HFFc6 (cell line): ENCODE measurements around the gene RILPL2. TPM values are rescaled to one million over a fixed set of nuclear protein-coding genes. Genes with fewer than 3 reads are reported as not detected.
A peak's percentile ranks its signal among the peaks of the same experiment; 100 is the strongest.
"Not testable (repeated sequence)": the region's sequence is repeated elsewhere in the genome, so short reads cannot be mapped to it uniquely, and the experiment has no call there.

Source experiments
- DNase-seq: peaks from one replicate; pipeline ENCODE4 v3.0.0-alpha.2; 2018
- H3K27ac Mint-ChIP-seq: 2 replicates; pipeline ENCODE4 v1.8.0; 2020; ENCODE audit warnings: mild to moderate bottlenecking, mixed read lengths
- H3K27me3 Mint-ChIP-seq: 2 replicates; pipeline ENCODE4 v1.8.0; 2021; ENCODE audit warnings: mild to moderate bottlenecking, moderate library complexity, mixed read lengths; ENCODE audit not compliant: insufficient read depth
- H3K36me3 Mint-ChIP-seq: 2 replicates; pipeline ENCODE4 v1.8.0; 2021; ENCODE audit warnings: low read depth, mixed read lengths
- H3K4me1 Mint-ChIP-seq: 2 replicates; pipeline ENCODE4 v1.8.0; 2020; ENCODE audit warnings: low read depth, mixed read lengths
- H3K4me3 Mint-ChIP-seq: 2 replicates; pipeline ENCODE4 v1.8.0; 2020; ENCODE audit warnings: mild to moderate bottlenecking, moderate library complexity, mixed read lengths
- H3K9me3 Mint-ChIP-seq: 2 replicates; pipeline ENCODE4 v1.8.0; 2020; ENCODE audit warnings: mild to moderate bottlenecking, mixed read lengths
- CTCF ChIP-seq: fragments of 200-600 bp; sonication (generic); IDR thresholded peaks from 2 replicates; pipeline ENCODE4 v1.5.0; 2021; ENCODE audit warnings: antibody characterized with exemption, mild to moderate bottlenecking
- total RNA-seq, 6 experiments: library from RNA; stranded (reverse); fragmentation: NEBNext Ultra II Directional; extraction: Animal tissue kit (Norgen Biotek cat#: 25700); gene quantifications; 2 replicates in 1 of 6; 3 replicates in 5 of 6; pipeline ENCODE4 v1.2.3, GENCODE V29; 2021

RILPL2 gene
- total RNA-seq, 6 experiments from 2014 or later, result 4.4 to 6.0 (median 5.5) TPM

DNA sequence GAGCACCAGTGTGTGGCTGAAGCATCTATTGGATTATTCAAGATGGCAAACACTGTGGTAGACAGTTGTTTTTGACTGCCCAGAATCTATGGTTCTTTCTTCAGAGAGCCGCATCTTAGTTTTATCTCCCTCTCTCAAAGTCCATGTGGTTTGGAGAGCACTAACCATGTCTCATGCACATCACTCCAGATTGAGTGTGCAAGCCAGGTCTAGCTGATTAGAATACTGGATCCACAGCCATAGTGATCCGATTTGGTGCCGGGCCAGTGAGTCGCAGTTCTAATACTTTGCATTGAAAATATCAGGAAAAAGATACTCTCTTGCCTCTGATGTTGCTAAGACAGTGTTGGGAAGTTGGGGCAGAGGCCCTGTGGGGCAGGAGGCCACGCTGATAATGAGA, 67.3 kb downstream of the RILPL2 start:
- Mint-ChIP-seq H3K36me3 (no peaks in the 10 kb centered on the region), H3K4me1 (peaks cover 10% of the 10 kb centered on the region), H3K27ac (no peak overlapping the region), H3K9me3 (no peaks in the 10 kb centered on the region), H3K4me3 (no peak overlapping the region), H3K27me3 (peaks cover 1% of the 10 kb centered on the region; the same call in 1 of the 2 replicates)
- no peak for DNase-seq
- TF ChIP-seq CTCF, result no peak

GRCh38 chr12:123368431-123368830, 68.1 kb downstream of the RILPL2 start:
- peaks cover 13% of the 10 kb centered on the region for H3K4me1 Mint-ChIP-seq
- not testable (repeated sequence) for DNase-seq, H3K4me3 Mint-ChIP-seq, H3K27me3 Mint-ChIP-seq, H3K9me3 Mint-ChIP-seq, H3K27ac Mint-ChIP-seq, H3K36me3 Mint-ChIP-seq

DNA sequence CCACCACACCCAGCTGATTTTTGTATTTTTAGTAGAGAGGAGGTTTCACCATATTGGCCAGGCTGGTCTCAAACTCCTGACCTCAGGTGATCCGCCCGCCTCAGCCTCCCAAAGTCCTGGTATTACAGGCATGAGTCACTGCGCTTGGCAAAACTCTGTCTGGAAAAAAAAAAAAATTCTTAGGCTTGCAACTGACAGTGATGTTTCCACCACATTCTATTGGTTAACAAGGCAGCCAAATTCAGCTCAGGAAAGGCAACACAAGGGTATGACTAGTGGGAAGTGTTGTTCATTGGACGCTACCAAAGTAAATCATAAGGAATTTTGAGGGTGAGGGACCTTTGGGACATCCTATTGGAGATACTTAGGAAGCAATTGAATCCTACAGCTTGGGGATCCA, 69.0 kb downstream of the RILPL2 start:
- Mint-ChIP-seq H3K4me3 (no peak overlapping the region), H3K9me3 (no peaks in the 10 kb centered on the region), H3K27ac (peak overlapping the region; percentile 11; the same call in 1 of the 2 replicates), H3K4me1 (peaks cover 21% of the 10 kb centered on the region), H3K36me3 (peaks cover 5% of the 10 kb centered on the region; the same call in 1 of the 2 replicates), H3K27me3 (peaks cover 1% of the 10 kb centered on the region)
- no peak for TF ChIP-seq CTCF
- no peak for DNase-seq

Other genes starting within 250 kb of the RILPL2 start
- 10 to 100 TPM; 20.7 to 28.6 (median 24.4) TPM for gene MPHOSPH9, start 203.5 kb downstream of the RILPL2 start, total RNA-seq
- 1 to 10 TPM; 7.8 to 9.1 (median 8.8) TPM for gene MTRFR, start 203.2 kb downstream of the RILPL2 start, total RNA-seq
- 100 to 1,000 TPM; 325 to 389 (median 363) TPM for gene CDK2AP1, start 164.8 kb downstream of the RILPL2 start, total RNA-seq
- gene SBNO1, start 71.8 kb downstream of the RILPL2 start, total RNA-seq, result 10 to 100 TPM; 32.3 to 38.2 (median 35.3) TPM
- 10 to 100 TPM; 52.2 to 64.0 (median 61.3) TPM for gene KMT5A, start 52.6 kb downstream of the RILPL2 start, total RNA-seq
- gene SNRNP35, start 21.5 kb upstream of the RILPL2 start, total RNA-seq, result 10 to 100 TPM; 13.0 to 20.0 (median 14.8) TPM
- 10 to 100 TPM; 15.2 to 18.9 (median 16.9) TPM for gene RILPL1, start 97.0 kb upstream of the RILPL2 start, total RNA-seq
- 100 to 1,000 TPM; 383 to 448 (median 405) TPM for gene TMED2, start 147.9 kb upstream of the RILPL2 start, total RNA-seq
- 10 to 100 TPM; 13.4 to 18.4 (median 14.3) TPM for gene DDX55, start 165.4 kb upstream of the RILPL2 start, total RNA-seq
- gene EIF2B1, start 197.0 kb upstream of the RILPL2 start, total RNA-seq, result 10 to 100 TPM; 48.7 to 51.9 (median 50.3) TPM
- gene GTF2H3, start 197.1 kb upstream of the RILPL2 start, total RNA-seq, result 10 to 100 TPM; 34.9 to 47.5 (median 43.0) TPM
- 10 to 100 TPM in 1 of 6 experiments, 1 to 10 TPM in 5; 6.5 to 11.2 (median 9.5) TPM for gene TCTN2, start 234.4 kb upstream of the RILPL2 start, total RNA-seq